Stimulated activated naive CD8-positive, alpha-beta T cell treated with anti-CD3 and anti-CD28 coated beads, Interleukin-15, amount 100 ng/mL, for 72 hours (primary cell): ENCODE data around the gene AFF1.
"Not testable (repeated sequence)": the region's sequence is repeated elsewhere in the genome, so short reads cannot be mapped to it uniquely, and the experiment has no call there.

Source experiments
- ATAC-seq: fragments of 150-1000 bp; cut with Tn5 transposase; 2 replicates; pipeline ENCODE4 v1.10.0; 2021; ENCODE audit warnings: mild to moderate bottlenecking, moderate library complexity
- DNase-seq, 2 donors: peaks; one replicate each; pipeline ENCODE4 v3.0.0; 2021 to 2022
- H3K27ac Mint-ChIP-seq, 2 donors: one replicate each; pipeline ENCODE4 v1.8.0; 2022; ENCODE audit warnings: mild to moderate bottlenecking in 2 of 2, mixed read lengths in 2 of 2, moderate library complexity in 2 of 2
- H3K27me3 Mint-ChIP-seq: one replicate; pipeline ENCODE4 v1.8.0; 2022; ENCODE audit warnings: mixed read lengths
- H3K4me1 Mint-ChIP-seq: one replicate; pipeline ENCODE4 v1.8.0; 2022; ENCODE audit warnings: mild to moderate bottlenecking, mixed read lengths
- H3K4me3 Mint-ChIP-seq, 2 donors: one replicate each; pipeline ENCODE4 v1.8.0; 2022; ENCODE audit warnings: mild to moderate bottlenecking in 2 of 2, mixed read lengths in 2 of 2, moderate library complexity in 1 of 2
- H3K9me3 Mint-ChIP-seq, 2 donors: one replicate each; pipeline ENCODE4 v1.8.0; 2022; ENCODE audit warnings: mixed read lengths in 2 of 2

AFF1 gene

DNA sequence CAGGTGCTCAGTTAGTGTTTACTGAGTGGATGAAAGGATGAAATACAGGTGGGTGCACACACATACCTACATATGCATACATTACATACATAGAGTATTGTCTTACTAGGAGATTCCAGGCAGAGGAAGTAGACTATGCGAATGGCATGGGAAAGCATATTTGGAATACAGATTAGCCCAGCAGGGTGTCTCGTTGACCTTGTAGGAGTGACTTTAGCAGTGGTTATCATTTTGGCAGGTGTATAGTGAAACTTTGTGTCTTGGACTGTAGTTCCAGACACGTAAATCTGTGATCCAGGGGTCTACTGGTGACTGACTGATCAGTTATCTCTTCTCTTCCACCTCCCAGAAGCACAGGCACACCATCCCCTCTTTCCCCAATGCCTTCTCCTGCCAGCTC, 199.3 kb downstream of the AFF1 start:
- Mint-ChIP-seq H3K4me1 (peaks cover 8% of the 10 kb centered on the region), H3K9me3 (no peaks in the 10 kb centered on the region), H3K27me3 (no peaks in the 10 kb centered on the region), H3K27ac (no peak overlapping the region), H3K4me3 (no peak overlapping the region)
- DNase-seq = no peak
- ATAC-seq = no peak

DNA sequence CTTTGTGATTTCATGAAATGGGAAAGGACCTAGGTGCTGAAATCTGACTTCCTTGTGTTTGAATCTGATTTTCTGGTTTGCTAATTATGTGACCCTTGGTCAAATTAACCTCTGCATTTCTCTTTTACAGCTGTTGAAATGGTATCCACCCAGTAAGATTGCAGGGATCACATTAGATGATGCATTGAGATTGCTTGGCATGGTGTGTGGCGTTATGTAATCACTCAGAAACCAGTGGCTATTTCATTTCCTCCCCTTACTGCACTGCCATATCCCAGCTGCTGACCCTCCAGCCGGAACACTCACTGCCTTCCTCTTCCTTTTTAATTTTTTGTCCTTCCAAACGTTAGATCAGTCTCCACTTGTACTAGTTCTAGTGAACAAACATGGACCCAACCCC, 206.6 kb downstream of the AFF1 start:
- H3K27ac Mint-ChIP-seq = no peak overlapping the region
- H3K4me1 Mint-ChIP-seq = no peaks in the 10 kb centered on the region
- H3K4me3 Mint-ChIP-seq = no peak overlapping the region
- DNase-seq (no peak), ATAC-seq (no peak)
- H3K9me3 Mint-ChIP-seq = no peaks in the 10 kb centered on the region
- no peaks in the 10 kb centered on the region for H3K27me3 Mint-ChIP-seq

DNA sequence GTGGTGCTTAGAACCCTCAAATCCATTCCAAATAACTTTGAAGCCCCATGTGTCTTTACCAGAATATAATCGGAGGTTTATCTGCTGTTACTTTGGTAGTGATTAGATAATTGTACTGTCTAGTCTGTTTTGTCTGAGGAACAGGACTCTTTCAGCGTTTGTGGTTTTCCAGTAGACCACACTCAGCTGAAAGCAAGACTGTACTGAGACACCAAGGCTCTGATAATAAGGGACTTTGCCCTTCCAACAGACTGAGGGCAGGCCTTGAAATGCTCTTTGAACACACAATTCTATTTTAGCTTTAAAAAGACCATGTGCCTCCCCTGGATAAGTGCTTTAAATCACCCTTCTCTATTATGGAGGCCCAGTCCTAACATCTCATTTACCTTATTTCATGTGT, 209.5 kb downstream of the AFF1 start:
- no peak for ATAC-seq
- Mint-ChIP-seq H3K27me3 (no peaks in the 10 kb centered on the region), H3K4me3 (no peak overlapping the region), H3K27ac (no peak overlapping the region), H3K9me3 (no peaks in the 10 kb centered on the region), H3K4me1 (no peaks in the 10 kb centered on the region)
- no peak for DNase-seq

DNA sequence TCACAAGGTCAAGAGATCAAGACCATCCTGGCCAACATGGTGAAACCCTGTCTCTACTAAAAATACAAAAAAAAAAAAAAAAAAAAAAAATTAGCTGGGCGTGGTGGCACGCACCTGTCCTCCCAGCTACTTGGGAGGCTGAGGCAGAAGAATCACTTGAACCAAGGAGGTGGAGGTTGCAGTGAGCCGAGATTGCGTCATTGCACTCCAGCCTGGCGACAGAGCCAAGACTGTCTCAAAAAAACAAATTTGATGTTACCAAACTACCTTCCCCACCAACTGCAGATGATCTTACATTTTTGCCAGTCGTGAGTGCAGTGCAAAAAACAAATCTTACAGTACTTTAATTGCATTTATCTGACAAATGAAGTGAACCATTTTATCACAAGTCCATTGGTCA, 211.1 kb downstream of the AFF1 start:
- H3K27me3 Mint-ChIP-seq, DNase-seq, H3K27ac Mint-ChIP-seq, H3K4me1 Mint-ChIP-seq, H3K4me3 Mint-ChIP-seq, H3K9me3 Mint-ChIP-seq, ATAC-seq: not testable (repeated sequence)

DNA sequence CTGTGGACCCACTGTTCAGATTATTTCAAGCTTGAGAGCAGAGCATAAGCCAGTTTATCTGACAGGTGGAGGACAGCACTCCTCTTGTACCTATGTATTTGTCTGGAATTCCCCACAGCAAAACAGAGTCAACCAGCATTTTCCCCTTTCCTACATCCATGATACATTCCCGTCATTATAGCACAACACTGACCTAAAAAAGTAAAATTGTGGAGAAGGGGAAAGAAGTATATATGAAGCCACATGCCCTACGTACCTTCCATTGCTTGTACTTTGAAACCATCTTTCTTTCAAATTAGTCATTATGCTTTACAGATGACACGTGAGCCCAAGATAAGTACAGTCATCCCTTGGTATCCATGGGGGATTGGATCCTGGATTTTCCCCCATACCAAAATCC, 212.3 kb downstream of the AFF1 start:
- Mint-ChIP-seq H3K9me3 (no peaks in the 10 kb centered on the region), H3K27me3 (no peaks in the 10 kb centered on the region), H3K4me3 (no peak overlapping the region), H3K27ac (no peak overlapping the region), H3K4me1 (no peaks in the 10 kb centered on the region)
- ATAC-seq (no peak), DNase-seq (no peak)

DNA sequence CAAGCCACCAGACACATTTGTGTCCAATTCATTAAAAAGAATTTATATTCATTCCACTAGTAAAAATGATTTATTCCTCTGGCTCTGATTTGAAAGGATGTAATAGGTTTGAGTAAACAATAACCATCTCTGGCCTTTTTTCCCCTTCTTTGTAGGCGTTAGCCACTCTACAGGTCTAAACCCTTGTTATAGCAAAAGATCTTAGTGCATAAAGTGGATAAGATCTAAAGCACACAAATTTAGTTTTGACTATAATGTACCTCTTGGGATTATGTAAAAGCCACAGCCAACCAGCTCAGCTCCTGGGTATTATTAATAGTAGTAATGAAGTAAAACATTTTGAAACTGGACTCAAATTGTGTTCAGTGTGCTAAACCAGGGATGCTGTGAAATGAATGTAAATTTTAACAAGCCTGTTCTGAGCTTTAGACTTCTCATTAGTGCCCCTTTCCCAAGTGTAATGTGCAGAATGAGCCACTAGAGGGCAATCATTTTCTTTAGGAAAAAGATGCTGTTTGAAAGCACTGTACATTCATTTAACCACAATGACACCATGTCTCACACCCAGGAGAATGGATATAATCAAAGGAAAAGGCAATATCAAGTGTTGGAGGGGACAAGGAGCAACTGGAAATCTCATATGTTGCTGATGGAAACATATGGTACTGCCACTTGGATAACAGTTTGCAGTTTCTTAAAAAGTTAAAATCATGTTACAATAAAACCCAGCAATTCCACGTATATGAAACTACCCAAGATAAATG, 215.9 kb downstream of the AFF1 start:
- H3K4me1 Mint-ChIP-seq = no peaks in the 10 kb centered on the region
- H3K9me3 Mint-ChIP-seq = no peaks in the 10 kb centered on the region
- no peak overlapping the region for H3K4me3 Mint-ChIP-seq
- DNase-seq (peak; percentile 19 to 52), ATAC-seq (peak; percentile 57)
- no peak overlapping the region for H3K27ac Mint-ChIP-seq
- H3K27me3 Mint-ChIP-seq = no peaks in the 10 kb centered on the region

DNA sequence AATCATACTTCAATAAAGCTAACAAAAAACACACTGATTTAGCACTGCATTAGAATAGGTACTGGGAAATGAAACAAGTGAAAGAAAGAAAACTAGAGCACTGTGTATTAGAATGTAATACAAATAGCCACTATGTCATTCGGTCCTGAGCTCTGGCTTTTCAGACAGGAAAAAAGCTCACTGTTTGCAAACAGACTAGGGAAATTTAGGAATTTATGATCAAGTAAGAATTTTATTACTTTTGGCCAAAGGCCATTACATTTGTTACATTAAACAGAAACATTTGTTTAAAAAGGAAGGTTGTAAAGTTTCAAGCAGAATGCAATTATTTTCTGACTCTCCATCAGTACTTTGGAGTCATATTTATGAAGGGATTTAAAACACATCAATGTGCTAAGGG, 216.9 kb downstream of the AFF1 start:
- DNase-seq (no peak), ATAC-seq (no peak)
- Mint-ChIP-seq H3K4me1 (no peaks in the 10 kb centered on the region), H3K27me3 (no peaks in the 10 kb centered on the region), H3K4me3 (no peak overlapping the region), H3K9me3 (no peaks in the 10 kb centered on the region), H3K27ac (no peak overlapping the region)

DNA sequence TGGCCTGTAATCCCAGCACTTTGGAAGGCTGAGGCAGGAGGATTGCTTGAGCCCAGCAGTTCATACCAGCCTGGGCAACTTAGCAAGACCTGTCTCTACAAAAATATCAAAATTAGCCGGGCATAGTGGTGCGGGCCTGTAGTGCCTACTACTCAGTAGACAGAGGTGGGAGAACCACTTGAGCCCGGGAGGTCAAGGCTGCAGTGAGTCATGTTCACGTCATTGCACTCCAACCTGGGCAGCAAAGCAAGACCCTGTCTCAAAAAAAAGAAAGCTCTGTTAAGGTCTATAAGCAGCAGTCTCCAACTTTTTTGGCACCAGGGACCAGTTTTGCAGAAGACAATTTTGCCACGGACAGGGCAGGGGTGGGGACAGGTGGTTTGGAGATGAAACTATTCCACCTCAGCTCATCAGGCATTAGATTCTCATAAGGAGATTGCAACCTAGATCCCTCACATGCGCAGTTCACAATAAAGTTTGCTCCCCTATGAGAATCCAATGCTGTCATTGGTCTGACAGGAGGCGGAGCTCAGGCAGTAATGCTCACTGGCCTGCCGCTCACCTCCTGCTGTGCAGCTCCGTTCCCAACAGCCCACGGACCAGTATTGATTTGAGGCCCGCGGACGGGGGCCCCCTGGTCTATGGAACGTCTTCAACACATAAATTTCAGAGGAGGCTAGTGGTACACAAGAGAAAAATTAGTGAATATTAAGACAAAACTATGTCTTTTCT, 217.7 kb downstream of the AFF1 start:
- DNase-seq (no peak), ATAC-seq (no peak)
- Mint-ChIP-seq H3K27me3 (no peaks in the 10 kb centered on the region), H3K27ac (no peak overlapping the region), H3K9me3 (no peaks in the 10 kb centered on the region), H3K4me1 (no peaks in the 10 kb centered on the region), H3K4me3 (no peak overlapping the region)

DNA sequence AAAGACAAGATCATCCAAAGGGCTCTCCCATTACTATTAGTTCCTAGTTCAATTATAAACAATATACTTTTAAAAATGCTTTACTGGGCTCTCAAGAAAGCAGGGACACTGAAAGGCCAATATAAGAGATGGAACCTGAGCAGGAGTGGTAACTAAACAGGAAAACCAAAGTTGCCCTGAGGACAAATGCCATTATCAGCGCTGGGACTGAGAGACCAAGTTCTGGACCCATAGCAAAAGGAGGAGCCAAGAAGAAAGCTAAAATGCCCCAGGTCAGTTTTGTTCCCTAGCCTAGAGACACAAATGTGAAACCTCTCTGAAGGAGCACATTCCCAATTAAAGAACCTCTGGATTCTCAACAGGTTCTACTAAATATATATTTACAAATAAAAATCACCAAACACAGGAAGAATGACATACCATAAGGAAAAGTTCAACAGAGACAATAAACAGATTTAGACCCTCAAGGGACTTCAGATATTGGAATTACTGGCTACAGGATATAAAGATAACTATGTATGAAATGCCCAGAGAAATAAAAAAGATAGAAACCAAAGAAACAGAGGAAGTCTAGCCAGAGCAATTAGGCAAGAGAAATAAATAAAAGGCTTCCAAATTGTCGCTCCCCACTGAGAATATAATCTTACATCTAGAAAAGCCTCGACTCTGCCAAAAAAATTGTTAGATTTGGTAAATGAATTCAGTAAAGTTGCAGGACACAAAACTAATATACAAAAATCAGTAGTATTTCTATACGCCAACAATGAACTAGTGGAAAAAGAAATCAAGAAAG, 218.5 kb downstream of the AFF1 start:
- no peak overlapping the region for H3K4me3 Mint-ChIP-seq
- H3K27ac Mint-ChIP-seq = peak overlapping the region in 1 of 2 donors; percentile 68
- ATAC-seq = no peak
- no peak for DNase-seq
- H3K27me3 Mint-ChIP-seq = no peaks in the 10 kb centered on the region
- no peaks in the 10 kb centered on the region for H3K4me1 Mint-ChIP-seq
- no peaks in the 10 kb centered on the region for H3K9me3 Mint-ChIP-seq

DNA sequence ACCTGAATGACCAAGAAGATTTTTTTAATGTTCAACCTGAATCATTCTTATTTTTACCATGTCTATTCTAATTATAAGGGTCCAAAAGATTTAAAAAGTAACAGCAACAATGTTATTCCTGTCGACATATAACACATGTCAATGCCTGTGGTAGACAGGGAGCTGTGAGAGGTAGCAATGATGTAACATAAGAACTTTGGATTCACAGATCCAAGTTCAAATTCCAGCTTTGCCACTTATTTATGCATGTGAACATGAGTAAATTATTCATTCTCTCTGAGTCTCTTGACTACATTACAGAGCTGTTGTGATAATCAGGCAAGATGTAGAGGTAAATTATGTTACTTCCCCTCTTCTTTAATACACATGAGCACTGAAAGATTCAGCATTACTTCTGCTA, 231.1 kb downstream of the AFF1 start:
- H3K9me3 Mint-ChIP-seq = no peaks in the 10 kb centered on the region
- no peak overlapping the region for H3K27ac Mint-ChIP-seq
- DNase-seq (no peak), ATAC-seq (no peak)
- H3K4me3 Mint-ChIP-seq = no peak overlapping the region
- no peaks in the 10 kb centered on the region for H3K27me3 Mint-ChIP-seq
- no peaks in the 10 kb centered on the region for H3K4me1 Mint-ChIP-seq

DNA sequence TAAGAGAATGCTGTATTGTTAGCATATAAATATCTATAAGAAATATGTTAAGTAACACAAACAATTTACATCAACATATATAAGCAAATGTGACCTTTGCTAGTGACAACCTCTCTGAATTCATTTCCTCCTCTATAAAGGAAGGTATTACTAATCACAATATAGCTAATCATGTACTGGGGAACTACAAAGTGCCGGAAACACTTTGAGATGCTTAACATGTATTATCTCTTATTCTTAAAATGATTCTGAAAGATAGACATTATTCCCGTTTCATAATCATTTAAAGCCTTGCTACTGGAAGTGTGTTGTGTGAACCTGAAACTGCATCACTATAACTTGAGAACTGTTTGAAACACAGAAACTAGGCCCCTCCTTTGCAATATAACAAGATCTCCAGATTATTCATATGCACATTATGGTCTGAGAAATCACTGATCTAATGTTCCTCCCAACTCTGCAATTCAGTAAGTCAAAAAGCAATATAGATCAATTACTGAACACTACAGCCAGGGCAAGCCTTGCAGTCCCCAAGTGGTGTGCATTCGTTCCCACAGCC, 231.6 kb downstream of the AFF1 start:
- ATAC-seq (no peak), DNase-seq (no peak)
- H3K27me3 Mint-ChIP-seq = no peaks in the 10 kb centered on the region
- no peak overlapping the region for H3K4me3 Mint-ChIP-seq
- H3K9me3 Mint-ChIP-seq = no peaks in the 10 kb centered on the region
- no peaks in the 10 kb centered on the region for H3K4me1 Mint-ChIP-seq
- no peak overlapping the region for H3K27ac Mint-ChIP-seq

DNA sequence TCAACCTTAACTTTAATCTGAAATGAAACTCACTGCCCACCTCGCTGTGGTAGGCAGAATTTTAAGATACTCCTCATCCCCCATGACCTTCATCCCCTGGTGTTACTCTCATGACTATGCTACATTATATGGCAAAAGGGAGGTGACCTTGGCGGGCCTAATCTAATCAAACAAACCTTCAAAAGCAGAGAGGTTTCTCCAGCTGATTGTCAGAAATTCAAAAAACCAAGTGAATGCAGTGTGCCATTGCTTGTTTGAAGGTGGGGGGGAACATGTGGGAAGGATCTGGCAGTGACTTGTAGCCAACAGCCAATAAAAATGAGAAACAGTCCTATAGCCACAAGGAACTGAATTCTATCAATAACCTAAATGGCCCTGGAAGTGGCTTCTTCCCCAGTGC, 237.1 kb downstream of the AFF1 start:
- H3K4me3 Mint-ChIP-seq = no peak overlapping the region
- no peaks in the 10 kb centered on the region for H3K27me3 Mint-ChIP-seq
- no peaks in the 10 kb centered on the region for H3K4me1 Mint-ChIP-seq
- DNase-seq (no peak), ATAC-seq (no peak)
- no peak overlapping the region for H3K27ac Mint-ChIP-seq
- no peaks in the 10 kb centered on the region for H3K9me3 Mint-ChIP-seq

DNA sequence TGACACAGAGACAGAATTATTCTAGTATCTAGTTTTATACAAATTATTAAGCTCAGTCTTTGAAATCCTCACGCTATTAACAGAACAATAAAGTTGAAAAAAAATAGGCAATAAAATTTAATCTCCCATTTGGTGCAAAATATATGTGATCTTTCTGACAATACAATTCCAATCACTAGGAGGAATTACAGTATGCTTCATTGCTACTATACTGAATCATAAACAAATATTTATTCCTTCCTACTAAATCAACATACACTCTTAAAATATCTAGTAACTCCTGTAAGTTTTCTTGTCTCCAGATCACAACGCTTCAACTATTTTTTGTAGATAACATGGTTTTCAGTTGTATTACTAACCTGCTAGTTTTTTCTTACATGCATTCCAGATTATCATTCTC, 239.9 kb downstream of the AFF1 start:
- Mint-ChIP-seq H3K4me3 (no peak overlapping the region), H3K27me3 (no peaks in the 10 kb centered on the region), H3K27ac (peak overlapping the region in 1 of 2 donors; percentile 10), H3K9me3 (no peaks in the 10 kb centered on the region), H3K4me1 (no peaks in the 10 kb centered on the region)
- DNase-seq = no peak
- ATAC-seq = no peak

DNA sequence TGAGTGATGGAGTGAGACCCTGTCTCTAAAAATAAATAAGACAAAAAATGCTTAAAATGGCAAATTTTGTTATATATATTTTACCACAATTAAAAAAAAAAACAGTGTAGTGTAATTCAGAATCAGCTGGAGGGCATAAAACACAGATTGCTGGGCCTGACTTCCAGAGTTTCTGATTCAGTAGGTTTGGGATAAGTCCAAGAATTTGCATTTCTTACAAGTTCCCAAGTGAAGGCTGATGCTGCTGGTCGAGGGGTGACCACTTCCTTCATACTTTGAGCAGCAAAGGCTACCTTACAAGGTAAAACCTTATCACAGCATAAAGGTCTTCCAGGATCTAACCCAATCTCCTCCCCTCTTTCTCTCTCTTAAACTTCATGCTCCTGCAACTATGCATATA, 244.9 kb downstream of the AFF1 start:
- no peaks in the 10 kb centered on the region for H3K9me3 Mint-ChIP-seq
- no peaks in the 10 kb centered on the region for H3K27me3 Mint-ChIP-seq
- no peak overlapping the region for H3K27ac Mint-ChIP-seq
- ATAC-seq (no peak), DNase-seq (no peak)
- H3K4me3 Mint-ChIP-seq = no peak overlapping the region
- H3K4me1 Mint-ChIP-seq = no peaks in the 10 kb centered on the region

DNA sequence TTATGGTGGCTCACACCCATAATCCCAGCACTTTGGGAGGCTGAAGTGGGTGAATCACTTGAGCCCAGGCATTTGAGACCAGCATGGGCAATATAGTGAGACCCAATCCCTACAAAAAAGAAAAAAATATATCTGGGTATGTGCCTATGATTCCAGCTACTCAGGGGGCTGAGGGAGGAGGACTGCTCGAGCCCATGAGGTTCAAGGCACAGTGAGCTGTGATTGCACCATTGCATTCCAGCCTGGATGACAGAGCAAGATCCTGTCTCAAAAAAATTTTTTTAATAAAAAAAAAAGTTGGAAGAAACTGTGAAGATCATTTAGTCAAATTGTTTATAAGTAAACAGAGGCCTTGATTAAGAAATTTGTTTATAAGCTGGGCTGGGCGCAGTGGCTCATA, 246.0 kb downstream of the AFF1 start:
- DNase-seq (no peak), ATAC-seq (no peak)
- Mint-ChIP-seq H3K9me3 (no peaks in the 10 kb centered on the region), H3K27me3 (no peaks in the 10 kb centered on the region), H3K4me1 (no peaks in the 10 kb centered on the region), H3K4me3 (no peak overlapping the region), H3K27ac (no peak overlapping the region)
